GM10266 (cell line): ENCODE results near the gene CPEB1.

Experiments
- DNase-seq: peaks from one replicate; pipeline ENCODE4 v3.0.0; 2012; ENCODE audit errors: extremely low spot score
- CTCF ChIP-seq: IDR thresholded peaks from 2 replicates; pipeline ENCODE4 v1.5.1; 2012; ENCODE audit warnings: mild to moderate bottlenecking, low read depth; ENCODE audit not compliant: control insufficient read depth, insufficient read depth; ENCODE audit errors: missing control alignments

The CPEB1 gene

GRCh38 chr15:82624008-82624407 lies 23.2 kb downstream of the CPEB1 start:
- no peak for TF ChIP-seq CTCF
- no peak for DNase-seq

GRCh38 chr15:82621970-82622369 lies 25.2 kb downstream of the CPEB1 start:
- DNase-seq = no peak
- TF ChIP-seq CTCF = no peak

- TF ChIP-seq CTCF = no peak
- no peak for DNase-seq
These were observed 33.4 kb downstream of the CPEB1 start for GRCh38 chr15:82613747-82614146.

GRCh38 chr15:82611348-82611747 lies 35.8 kb downstream of the CPEB1 start:
- no peak for DNase-seq
- TF ChIP-seq CTCF = no peak

GRCh38 chr15:82602195-82602594 lies 45.0 kb downstream of the CPEB1 start:
- DNase-seq = no peak

GRCh38 chr15:82599862-82600261 lies 47.3 kb downstream of the CPEB1 start:
- no peak for TF ChIP-seq CTCF
- DNase-seq = no peak

More at GRCh38 chr15:82602195-82602594, 45.0 kb downstream of the CPEB1 start:
- no peak for TF ChIP-seq CTCF

- no peak for TF ChIP-seq CTCF
These were observed 49.3 kb downstream of the CPEB1 start for GRCh38 chr15:82597815-82598214.

More at GRCh38 chr15:82597815-82598214, 49.3 kb downstream of the CPEB1 start:
- no peak for DNase-seq
